Chondrocyte (in vitro differentiated cells): Measurements from ENCODE around the gene WDR4. TPM values are rescaled to one million over a fixed set of nuclear protein-coding genes. Genes with fewer than 3 reads are reported as not detected.
"Not testable (repeated sequence)": the region's sequence is repeated elsewhere in the genome, so short reads cannot be mapped to it uniquely, and the experiment has no call there.

Source experiments
- DNase-seq: peaks from one replicate; pipeline ENCODE4 v3.0.0; 2021; ENCODE audit warnings: mixed read lengths, low spot score
- H3K27ac Mint-ChIP-seq: one replicate; pipeline ENCODE4 v1.8.0; 2021; ENCODE audit warnings: mild to moderate bottlenecking, moderate library complexity, mixed read lengths; ENCODE audit not compliant: unreplicated experiment
- H3K27me3 Mint-ChIP-seq: 2 replicates; pipeline ENCODE4 v1.8.0; 2021; ENCODE audit warnings: low read depth, mixed read lengths
- H3K36me3 Mint-ChIP-seq: 2 replicates; pipeline ENCODE4 v1.8.0; 2021; ENCODE audit warnings: low read depth, mixed read lengths
- H3K4me1 Mint-ChIP-seq: 2 replicates; pipeline ENCODE4 v1.8.0; 2021; ENCODE audit warnings: low read depth, mild to moderate bottlenecking, mixed read lengths
- H3K4me3 Mint-ChIP-seq: one replicate; pipeline ENCODE4 v1.8.0; 2021; ENCODE audit warnings: mild to moderate bottlenecking, moderate library complexity, mixed read lengths; ENCODE audit not compliant: unreplicated experiment
- H3K9me3 Mint-ChIP-seq: 2 replicates; pipeline ENCODE4 v1.8.0; 2021; ENCODE audit warnings: low read depth, mixed read lengths
- total RNA-seq: library from RNA; stranded (reverse); gene quantifications from 3 replicates; pipeline ENCODE4 v1.2.1, GENCODE V29; 2021
- TF ChIP-seq, protein P1 (sequence below): fragments of 200-600 bp; sonication (generic); IDR thresholded peaks from 2 replicates; pipeline ENCODE4 v1.5.0; 2021; ENCODE audit warnings: antibody characterized with exemption, mild to moderate bottlenecking, moderate library complexity

WDR4 gene
- total RNA-seq, 1 donor from 2014 or later = 9.6 TPM

DNA sequence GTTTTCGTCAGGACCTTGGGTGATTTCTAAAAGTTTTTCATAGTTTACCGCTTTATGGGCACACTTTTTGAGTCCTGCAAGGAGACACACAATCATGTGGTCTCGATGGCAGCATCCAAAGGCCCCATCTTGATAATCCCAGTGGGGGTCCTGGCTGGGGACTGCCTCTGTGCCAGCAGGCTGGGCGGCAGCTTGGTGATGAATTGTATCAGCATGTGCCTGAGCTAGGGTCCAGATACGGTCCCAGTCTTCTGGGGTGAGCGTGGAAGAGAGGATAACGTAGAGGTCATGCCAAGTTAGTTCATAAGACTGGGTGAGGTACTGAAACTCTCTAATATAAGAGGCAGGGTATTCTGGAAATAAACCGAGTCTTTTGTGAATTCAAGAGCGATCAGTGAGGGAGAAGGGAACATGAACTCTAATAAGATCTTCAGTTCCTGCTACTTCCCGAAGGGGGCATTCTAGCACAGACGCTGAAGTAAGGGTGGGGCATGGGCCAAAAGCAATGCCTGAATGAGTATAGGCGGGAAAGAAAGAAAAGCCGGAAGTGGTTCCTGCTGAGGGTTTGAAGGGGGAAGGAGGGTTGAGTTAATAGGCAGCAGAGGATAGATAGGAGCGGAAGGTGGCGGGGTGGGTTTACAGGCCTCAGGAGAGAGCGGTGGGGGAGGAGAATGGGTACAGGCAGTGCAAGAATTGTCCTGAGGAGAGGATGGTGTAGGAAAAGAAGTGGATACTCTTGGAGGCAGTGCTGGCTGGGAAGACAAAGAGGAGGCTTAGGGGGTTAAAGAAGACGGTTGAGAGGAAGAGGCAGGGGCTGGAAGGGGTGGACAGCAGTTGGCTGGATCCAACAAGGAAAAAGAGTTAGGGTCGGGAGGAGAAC, 44.5 kb upstream of the WDR4 start:
- peak; percentile 41 for DNase-seq
- TF ChIP-seq, protein P1, sequence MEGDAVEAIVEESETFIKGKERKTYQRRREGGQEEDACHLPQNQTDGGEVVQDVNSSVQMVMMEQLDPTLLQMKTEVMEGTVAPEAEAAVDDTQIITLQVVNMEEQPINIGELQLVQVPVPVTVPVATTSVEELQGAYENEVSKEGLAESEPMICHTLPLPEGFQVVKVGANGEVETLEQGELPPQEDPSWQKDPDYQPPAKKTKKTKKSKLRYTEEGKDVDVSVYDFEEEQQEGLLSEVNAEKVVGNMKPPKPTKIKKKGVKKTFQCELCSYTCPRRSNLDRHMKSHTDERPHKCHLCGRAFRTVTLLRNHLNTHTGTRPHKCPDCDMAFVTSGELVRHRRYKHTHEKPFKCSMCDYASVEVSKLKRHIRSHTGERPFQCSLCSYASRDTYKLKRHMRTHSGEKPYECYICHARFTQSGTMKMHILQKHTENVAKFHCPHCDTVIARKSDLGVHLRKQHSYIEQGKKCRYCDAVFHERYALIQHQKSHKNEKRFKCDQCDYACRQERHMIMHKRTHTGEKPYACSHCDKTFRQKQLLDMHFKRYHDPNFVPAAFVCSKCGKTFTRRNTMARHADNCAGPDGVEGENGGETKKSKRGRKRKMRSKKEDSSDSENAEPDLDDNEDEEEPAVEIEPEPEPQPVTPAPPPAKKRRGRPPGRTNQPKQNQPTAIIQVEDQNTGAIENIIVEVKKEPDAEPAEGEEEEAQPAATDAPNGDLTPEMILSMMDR = peak; percentile 85

DNA sequence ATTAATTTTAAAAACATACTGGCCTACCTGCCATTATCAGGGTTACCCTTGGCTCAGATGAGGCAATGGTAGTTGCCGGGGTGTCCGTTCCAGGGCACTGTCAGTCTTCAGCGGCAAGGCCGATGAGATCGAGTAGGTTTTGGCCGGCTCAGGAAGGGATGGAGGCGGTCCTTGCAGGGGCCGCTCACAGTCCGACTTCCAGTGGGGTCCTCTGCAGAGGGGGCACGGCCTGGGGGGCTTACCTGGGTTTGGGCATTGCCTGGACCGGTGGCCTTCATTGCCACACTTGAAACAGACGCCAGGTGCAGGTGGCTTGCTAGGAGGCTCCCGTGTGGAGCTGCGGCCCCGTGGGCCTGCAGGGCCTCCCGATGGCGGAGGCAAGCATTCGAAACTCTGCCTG, 43.6 kb upstream of the WDR4 start:
- Mint-ChIP-seq H3K36me3 (no peaks in the 10 kb centered on the region), H3K4me3 (no peak overlapping the region), H3K27me3 (no peaks in the 10 kb centered on the region), H3K27ac (no peak overlapping the region), H3K9me3 (no peaks in the 10 kb centered on the region), H3K4me1 (peaks cover 11% of the 10 kb centered on the region)
- DNase-seq = no peak
- TF ChIP-seq, protein P1 = no peak

More for the DNA sequence above, 44.5 kb upstream of the WDR4 start:
- Mint-ChIP-seq H3K27ac (no peak overlapping the region), H3K4me3 (no peak overlapping the region), H3K27me3 (no peaks in the 10 kb centered on the region), H3K4me1 (peaks cover 11% of the 10 kb centered on the region), H3K36me3 (no peaks in the 10 kb centered on the region), H3K9me3 (no peaks in the 10 kb centered on the region)

GRCh38 chr21:42921927-42922326, 42.6 kb upstream of the WDR4 start:
- peaks cover 11% of the 10 kb centered on the region for H3K4me1 Mint-ChIP-seq
- no peaks in the 10 kb centered on the region for H3K27me3 Mint-ChIP-seq
- H3K9me3 Mint-ChIP-seq = no peaks in the 10 kb centered on the region
- no peaks in the 10 kb centered on the region for H3K36me3 Mint-ChIP-seq
- DNase-seq = no peak
- TF ChIP-seq, protein P1 = no peak
- no peak overlapping the region for H3K4me3 Mint-ChIP-seq
- H3K27ac Mint-ChIP-seq = no peak overlapping the region

DNA sequence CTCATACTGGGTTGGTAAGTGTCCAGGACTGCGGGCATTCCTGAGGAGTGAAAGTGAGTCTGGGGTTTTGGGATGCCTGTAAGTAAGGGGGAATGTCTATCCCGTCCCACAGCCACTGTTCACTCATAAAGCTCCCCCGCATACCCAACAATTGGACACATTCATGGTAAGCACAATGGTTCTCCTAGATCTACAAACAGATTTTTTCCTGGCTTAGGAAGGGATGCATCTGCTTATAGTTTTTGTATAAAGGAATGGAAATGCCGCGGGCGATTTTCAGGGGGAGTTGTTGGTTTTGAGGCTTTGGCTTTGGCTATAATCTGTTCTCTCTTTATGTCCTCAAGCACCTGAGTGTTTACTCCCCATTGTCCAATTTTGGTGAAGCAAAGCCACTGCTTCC, 39.0 kb upstream of the WDR4 start:
- no peaks in the 10 kb centered on the region for H3K36me3 Mint-ChIP-seq
- no peaks in the 10 kb centered on the region for H3K9me3 Mint-ChIP-seq
- no peak overlapping the region for H3K4me3 Mint-ChIP-seq
- no peak overlapping the region for H3K27ac Mint-ChIP-seq
- TF ChIP-seq, protein P1 = no peak
- no peak for DNase-seq
- H3K27me3 Mint-ChIP-seq = no peaks in the 10 kb centered on the region
- H3K4me1 Mint-ChIP-seq = peaks cover 11% of the 10 kb centered on the region

GRCh38 chr21:42913476-42913875, 34.1 kb upstream of the WDR4 start:
- H3K27me3 Mint-ChIP-seq = no peaks in the 10 kb centered on the region
- peak overlapping the region; percentile 22 for H3K27ac Mint-ChIP-seq
- H3K4me1 Mint-ChIP-seq = peaks cover 9% of the 10 kb centered on the region
- H3K4me3 Mint-ChIP-seq = no peak overlapping the region
- TF ChIP-seq, protein P1 = no peak
- no peaks in the 10 kb centered on the region for H3K9me3 Mint-ChIP-seq
- peaks cover 16% of the 10 kb centered on the region for H3K36me3 Mint-ChIP-seq
- no peak for DNase-seq

DNA sequence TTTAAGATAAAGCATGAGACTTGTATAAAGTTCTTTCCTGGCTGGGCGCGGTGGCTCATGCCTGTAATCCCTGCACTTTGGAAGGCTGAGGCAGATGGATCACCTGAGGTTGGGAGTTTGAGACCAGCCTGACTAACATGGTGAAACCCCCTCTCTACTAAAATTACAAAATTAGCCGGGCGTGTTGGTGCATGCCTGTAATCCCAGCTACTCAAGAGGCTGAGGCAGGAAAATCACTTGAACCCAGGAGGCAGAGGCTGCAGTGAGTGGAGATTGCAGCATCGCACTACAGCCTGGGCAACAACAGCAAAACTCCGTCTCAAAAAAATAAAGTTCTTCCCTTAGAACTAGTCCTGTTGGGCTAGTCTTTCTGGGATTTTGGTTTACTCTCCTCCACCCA, 32.6 kb upstream of the WDR4 start:
- H3K36me3 Mint-ChIP-seq = peaks cover 16% of the 10 kb centered on the region
- H3K27me3 Mint-ChIP-seq, H3K27ac Mint-ChIP-seq, DNase-seq, H3K4me3 Mint-ChIP-seq, H3K9me3 Mint-ChIP-seq, H3K4me1 Mint-ChIP-seq: not testable (repeated sequence)

- H3K36me3 Mint-ChIP-seq = peaks cover 26% of the 10 kb centered on the region
- H3K4me1 Mint-ChIP-seq, H3K27ac Mint-ChIP-seq: not testable (repeated sequence)
These were observed 29.1 kb upstream of the WDR4 start for GRCh38 chr21:42908484-42908883.

More at GRCh38 chr21:42908484-42908883, 29.1 kb upstream of the WDR4 start:
- H3K9me3 Mint-ChIP-seq, H3K4me3 Mint-ChIP-seq, DNase-seq, H3K27me3 Mint-ChIP-seq: not testable (repeated sequence)
